ENCODE measurements around the gene FXYD7. TPM values are rescaled to one million over a fixed set of nuclear protein-coding genes. Genes with fewer than 3 reads are reported as not detected.
"Not testable (repeated sequence)": the region's sequence is repeated elsewhere in the genome, so short reads cannot be mapped to it uniquely, and the experiment has no call there.

Gene FXYD7
- polyA plus RNA-seq, 3 donors = 0.53 to 0.93 (median 0.86) TPM

DNA sequence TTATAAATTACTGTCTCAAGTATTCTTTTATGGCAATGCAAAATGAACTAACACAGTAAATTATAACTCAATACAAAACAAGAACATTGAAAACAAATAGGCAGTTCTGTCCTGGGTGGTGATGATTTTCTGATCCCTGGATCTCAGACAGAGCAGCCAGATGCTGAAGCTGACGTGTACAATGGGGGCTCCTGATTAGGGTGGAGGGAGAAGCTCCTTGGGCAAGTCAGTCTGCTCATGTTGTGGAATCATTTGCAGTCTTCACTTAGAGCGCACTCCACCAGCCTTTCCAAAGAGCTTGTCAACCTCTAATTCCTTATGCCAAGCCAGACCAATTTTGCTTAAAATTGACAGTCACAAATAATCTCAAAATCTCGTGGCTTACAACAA is 33.1 kb downstream of the FXYD7 start:
- DNase-seq (ENCODE audit: extremely low read depth in 1 of 11, low read depth in 9 of 11, low spot score in 4 of 11) = no peak

DNA sequence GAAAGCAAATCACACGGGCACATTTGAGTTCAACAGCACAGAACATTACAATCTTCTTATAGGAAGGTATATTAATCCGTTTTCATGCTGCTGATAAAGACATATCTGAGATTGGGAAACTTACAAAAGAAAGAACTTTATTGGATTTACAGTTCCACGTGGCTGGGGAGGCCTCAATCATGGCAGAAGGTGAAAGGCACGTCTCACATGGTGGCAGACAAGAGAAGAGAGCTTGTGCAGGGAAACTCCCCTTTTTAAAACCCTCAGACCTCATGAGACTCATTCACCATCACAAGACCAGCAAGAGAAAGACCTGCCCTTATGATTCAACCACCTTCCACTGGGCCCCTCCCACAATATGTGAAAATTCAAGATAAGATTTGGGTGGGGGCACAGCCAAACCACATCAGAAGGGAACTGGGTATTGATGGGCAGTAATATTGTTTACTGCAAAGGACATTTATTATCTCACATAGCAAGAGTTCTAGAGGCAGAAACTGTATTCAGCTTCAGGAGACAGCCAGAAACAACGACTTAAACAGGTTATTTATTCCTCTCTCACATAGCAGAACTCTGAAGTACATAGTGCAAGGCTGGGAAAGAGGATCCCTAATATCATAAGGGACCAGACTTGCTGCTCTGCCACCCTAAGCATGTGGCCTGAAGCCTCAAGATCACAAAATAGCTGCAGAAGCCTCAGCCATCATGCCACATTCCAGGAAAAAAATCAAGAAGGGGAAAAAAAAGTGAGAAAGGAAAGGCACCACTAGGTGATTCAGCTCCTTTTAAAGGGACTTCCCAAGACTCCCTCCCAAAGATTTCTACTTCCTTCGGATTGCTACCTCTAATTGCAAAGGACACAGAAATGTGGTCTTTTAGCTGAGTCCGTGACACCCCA is 34.6 kb downstream of the FXYD7 start:
- no peak for DNase-seq (ENCODE audit: extremely low read depth in 1 of 11, low read depth in 9 of 11, low spot score in 4 of 11)

DNA sequence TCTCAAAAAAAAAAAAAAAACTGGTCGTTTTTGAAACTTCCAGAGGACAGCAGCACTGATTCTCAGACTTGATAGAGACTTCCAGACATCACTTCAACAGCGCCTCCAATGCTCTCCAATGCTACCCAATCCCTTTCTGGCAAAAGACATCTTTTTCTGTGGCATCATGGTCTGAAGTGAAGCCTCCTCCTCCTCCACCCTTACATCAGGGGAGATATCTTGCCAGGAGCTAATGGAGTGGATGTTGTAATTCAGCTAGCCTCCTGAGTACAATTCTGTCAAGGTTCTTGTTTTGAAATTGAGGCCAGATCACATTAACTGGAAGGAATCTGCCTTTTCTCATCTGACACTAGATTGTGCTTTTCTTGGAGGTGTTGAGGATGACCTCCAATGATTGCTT is 35.6 kb downstream of the FXYD7 start:
- no peak for DNase-seq (ENCODE audit: extremely low read depth in 1 of 11, low read depth in 9 of 11, low spot score in 4 of 11)

DNA sequence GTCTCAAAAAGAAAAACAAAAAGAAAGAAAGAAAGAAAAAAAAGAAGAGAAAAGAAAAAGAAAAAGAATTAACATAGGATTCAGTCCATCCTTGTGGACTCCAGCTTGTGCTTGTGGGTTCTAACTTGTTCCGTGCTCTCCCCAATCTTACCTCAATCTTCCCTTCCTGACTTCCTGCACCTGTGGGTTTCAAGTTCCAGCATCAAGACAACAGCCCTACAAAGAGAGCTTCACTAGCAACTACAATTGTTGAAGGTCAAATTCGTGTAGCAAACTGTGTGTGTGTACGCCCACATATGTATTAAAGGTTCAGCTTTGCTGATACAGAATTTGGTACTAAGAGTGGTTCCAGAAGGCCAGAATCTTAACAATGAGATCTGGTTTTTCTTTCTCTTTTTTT is 36.8 kb downstream of the FXYD7 start:
- no peak for DNase-seq (ENCODE audit: extremely low read depth in 1 of 11, low read depth in 9 of 11, low spot score in 4 of 11)

DNA sequence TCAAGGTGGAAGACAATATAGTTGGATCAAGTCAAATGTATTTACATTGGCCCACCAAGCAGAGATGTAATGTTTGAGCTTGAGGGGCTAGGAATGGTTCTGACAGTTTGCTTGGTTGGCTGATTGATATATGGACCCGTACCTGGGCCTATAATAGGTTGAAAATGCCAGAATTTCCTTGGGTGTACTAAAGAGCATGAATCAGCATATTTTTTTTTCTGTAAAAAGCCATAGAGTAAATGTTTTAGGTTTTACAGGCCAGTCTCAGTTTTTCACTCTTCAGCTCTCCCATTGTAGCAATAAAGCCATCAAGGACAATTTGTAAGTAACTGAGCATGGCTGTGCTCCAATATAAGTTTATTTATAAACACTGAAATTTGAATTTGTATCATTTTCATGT is 38.3 kb downstream of the FXYD7 start:
- no peak for DNase-seq (ENCODE audit: extremely low read depth in 1 of 11, low read depth in 9 of 11, low spot score in 4 of 11)

DNA sequence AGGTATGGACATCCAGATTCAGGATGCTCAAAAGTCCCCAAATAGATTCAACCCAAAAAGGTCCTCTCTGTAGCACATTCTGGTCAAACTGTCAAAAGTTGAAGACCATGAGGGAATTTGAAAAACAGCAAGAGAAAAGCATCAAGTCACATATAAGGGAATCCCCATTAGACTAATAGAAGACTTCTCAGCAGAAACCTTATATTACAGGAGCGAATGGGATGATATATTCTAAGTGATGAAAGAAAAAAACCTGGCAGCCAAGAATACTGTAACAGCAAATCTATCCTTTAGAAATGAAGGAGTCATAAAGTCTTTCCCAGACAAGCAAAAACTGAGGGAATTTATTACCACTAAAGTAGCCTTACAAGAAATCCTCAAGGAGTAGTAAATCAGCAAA is 41.2 kb downstream of the FXYD7 start:
- no peak for DNase-seq (ENCODE audit: extremely low read depth in 1 of 11, low read depth in 9 of 11, low spot score in 4 of 11)

DNA sequence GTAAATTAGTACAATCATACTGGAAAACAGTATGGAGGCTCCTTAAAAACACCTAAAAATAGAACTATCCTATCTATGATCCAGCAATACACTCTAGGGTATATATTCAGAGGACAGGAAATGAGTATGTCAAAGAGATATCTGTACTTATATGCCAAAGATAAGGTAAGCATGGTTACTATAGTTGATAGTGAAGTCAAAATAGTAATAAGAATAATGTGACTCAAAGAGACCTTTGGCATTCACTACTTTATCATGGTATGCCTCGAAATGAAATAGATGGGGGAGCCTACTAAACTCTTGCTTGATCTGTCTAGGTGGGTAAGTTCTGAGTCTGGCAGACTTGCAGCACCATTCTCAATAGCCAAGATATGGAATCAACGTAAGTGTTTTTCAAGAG is 41.8 kb downstream of the FXYD7 start:
- no peak for DNase-seq (ENCODE audit: extremely low read depth in 1 of 11, low read depth in 9 of 11, low spot score in 4 of 11)

DNA sequence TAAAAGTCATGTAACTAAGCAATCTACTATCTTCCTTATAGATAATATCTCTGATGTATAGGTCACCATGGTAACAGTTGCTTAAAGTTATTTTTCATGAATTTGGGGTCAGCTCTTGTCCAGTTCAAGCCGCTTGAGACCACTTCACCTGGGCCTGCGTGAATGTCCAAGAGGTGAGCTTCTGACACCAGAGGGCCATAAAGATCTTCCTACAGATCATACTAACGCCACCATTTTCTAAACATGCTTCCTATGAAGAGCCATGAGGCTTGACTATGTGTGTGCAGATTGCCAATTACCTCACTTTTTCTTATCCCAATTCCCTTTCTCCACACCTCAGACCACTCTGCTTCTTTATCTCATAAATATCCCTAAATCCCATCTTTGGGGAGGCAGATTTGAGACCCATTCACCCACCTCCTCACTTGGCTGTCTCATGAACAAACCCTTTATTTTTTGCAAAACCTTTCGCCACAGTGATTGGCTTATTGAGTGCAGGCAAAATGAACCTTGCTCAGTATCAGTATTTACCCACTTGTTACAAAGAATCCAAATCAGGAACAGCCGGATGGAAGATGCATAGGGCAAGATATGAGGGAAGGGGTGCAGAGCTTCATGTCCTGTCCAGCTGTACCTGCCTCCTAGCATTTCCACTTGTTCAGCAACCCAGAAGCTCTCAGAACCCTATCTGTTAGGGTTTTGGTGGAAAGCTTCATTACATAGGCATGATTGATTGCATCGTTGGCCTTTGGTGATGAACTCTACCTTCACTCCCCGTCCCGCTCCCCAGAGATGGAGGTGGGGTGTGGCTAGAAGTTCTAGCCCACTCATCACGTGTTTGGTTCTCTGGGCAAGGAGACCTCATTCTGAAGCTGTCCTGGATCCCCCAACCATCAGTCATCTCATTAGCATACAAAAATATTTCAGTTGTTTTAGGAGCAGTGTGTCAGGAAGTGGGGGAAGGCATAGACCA is 51.2 kb downstream of the FXYD7 start:
- DNase-seq (ENCODE audit: extremely low read depth in 1 of 11, low read depth in 9 of 11, low spot score in 4 of 11) = no peak

DNA sequence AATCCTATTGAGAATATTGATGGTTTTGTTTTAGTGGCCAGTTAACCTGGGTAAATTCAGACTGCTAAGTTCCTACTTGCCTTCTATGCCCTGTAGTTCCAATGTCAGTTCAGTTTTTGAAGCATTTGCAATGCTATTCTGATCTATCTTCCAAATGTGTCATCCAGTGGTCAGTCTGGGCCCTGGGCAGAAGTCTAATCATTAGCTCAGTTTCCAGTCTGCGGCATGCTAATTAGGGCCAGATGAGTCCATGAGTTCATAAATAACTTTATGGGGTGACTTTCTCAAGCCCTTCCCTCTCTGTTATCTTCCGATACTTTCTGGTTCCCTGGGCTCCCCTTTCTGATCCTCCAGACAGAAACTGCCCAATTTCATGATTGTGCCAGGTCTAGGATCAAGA is 52.8 kb downstream of the FXYD7 start:
- DNase-seq (ENCODE audit: extremely low read depth in 1 of 11, low read depth in 9 of 11, low spot score in 4 of 11) = no peak

DNA sequence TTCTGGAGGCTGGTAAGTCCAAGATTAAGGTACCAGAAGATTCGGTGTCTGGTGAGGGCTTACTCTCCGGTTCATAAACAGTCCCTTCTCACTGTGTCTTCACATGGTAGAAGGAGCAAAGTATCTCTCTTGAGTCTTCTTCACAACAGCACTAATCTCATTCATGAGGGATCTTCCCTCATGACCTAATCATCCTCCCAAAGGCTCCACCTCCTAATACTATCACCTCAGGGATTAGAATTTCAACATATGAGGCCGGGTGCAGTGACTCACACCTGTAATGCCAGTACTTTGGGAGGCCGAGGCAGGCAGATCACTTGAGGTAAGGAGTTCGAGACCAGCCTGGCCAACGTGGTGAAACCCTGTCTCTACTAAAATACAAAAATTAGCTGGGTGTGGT is 53.8 kb downstream of the FXYD7 start:
- not testable (repeated sequence) for DNase-seq (ENCODE audit: extremely low read depth in 1 of 11, low read depth in 9 of 11, low spot score in 4 of 11)

DNA sequence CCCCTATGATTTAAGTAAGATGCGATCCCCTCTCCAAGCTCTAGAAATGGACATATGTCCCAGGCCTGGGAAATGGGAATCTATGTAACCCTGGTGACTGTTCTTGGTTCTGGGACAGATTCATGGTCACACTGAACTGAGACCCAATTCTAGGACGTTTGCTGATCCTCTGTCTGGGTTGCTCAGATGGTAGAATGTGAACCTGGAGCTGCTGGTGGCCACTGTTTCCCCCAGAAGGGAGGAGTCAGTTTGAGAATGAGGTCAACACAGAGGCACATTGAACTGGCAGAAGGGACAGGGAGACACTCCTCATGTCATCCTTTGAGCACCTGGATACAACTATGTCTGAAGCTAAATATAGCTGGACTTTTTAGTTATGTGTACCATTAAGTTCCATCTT is 56.4 kb downstream of the FXYD7 start:
- no peak for DNase-seq (ENCODE audit: extremely low read depth in 1 of 11, low read depth in 9 of 11, low spot score in 4 of 11)

DNA sequence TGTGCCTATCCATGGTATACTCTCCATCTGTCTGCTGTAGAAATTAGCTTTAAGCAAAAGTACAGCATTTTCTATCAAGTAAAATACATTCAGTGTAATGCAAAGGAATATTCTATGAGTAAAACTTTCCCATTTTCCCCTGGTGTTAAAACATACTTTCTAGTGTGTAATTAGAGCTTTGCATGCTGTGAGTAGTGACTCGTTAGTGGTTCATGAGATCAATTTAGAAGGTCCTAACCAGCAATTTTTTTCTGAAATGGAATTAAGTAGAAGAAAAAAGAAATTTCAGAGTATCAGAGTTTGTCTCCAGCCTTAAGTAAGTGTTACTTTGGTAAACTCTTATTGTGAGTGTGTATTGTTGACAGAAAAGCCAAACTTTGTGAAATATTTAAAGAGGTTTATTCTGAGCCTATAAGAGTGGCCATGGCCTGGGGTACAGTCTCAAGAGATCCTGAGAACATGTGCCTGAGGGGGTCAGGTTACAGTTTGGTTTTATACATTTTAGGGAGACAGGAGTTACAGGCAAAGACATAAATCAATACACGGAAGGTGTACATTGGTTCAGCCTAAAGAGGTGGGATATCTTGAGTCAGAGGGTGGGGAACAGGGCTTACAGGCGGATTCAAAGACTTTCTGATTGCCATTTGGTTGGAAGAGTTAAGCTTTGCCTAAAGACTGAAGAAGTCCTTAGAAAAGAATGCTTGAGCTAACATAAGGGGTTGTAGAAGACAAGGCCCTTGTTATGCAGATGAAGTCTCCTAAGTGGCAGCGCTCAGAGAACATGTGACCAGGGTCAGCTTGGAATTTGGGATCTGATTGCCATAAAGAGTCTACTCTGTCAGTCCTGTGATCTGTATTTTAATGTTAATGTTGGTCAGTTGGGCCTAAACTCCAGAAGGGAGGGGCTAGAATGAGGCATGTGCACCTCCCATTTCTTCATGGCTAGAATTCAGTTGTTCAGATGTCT is 60.0 kb downstream of the FXYD7 start:
- DNase-seq (ENCODE audit: extremely low read depth in 1 of 11, low read depth in 9 of 11, low spot score in 4 of 11) = no peak

Other genes starting within 250 kb of the FXYD7 start
- gene ZNF30, start 216.4 kb upstream of the FXYD7 start, polyA plus RNA-seq (ENCODE audit: insufficient read length in 3 of 3) = 1 to 10 TPM; 6.4 to 7.0 (median 6.7) TPM
- 1 to 10 TPM; 5.3 to 7.2 (median 5.6) TPM for gene ZNF792, start 179.0 kb upstream of the FXYD7 start, polyA plus RNA-seq (ENCODE audit: insufficient read length in 3 of 3)
- gene GRAMD1A, start 142.9 kb upstream of the FXYD7 start, polyA plus RNA-seq (ENCODE audit: insufficient read length in 3 of 3) = 10 to 100 TPM; 48.1 to 77.3 (median 59.5) TPM
- 1 to 10 TPM in 2 of 3 donors, under 1 TPM in 1; 0.88 to 2.0 (median 1.3) TPM for gene SCN1B, start 112.8 kb upstream of the FXYD7 start, polyA plus RNA-seq (ENCODE audit: insufficient read length in 3 of 3)
- gene HPN, start 101.5 kb upstream of the FXYD7 start, polyA plus RNA-seq (ENCODE audit: insufficient read length in 3 of 3) = 100 to 1,000 TPM in 2 of 3 donors, 10 to 100 TPM in 1; 88.8 to 142 (median 117) TPM
- gene FXYD3, start 27.4 kb upstream of the FXYD7 start, polyA plus RNA-seq (ENCODE audit: insufficient read length in 3 of 3) = 10 to 100 TPM; 11.7 to 16.6 (median 12.0) TPM
- 1 to 10 TPM; 2.0 to 2.5 (median 2.4) TPM for gene LGI4, start 8.2 kb upstream of the FXYD7 start, polyA plus RNA-seq (ENCODE audit: insufficient read length in 3 of 3)
- gene FXYD1, start 4.4 kb upstream of the FXYD7 start, polyA plus RNA-seq (ENCODE audit: insufficient read length in 3 of 3) = 10 to 100 TPM; 22.3 to 27.3 (median 25.7) TPM
- gene FXYD5, start 11.5 kb downstream of the FXYD7 start, polyA plus RNA-seq (ENCODE audit: insufficient read length in 3 of 3) = 10 to 100 TPM; 19.4 to 29.2 (median 22.0) TPM
- not detected for gene FAM187B, start 85.5 kb downstream of the FXYD7 start, polyA plus RNA-seq (ENCODE audit: insufficient read length in 3 of 3)
- gene LSR, start 105.7 kb downstream of the FXYD7 start, polyA plus RNA-seq (ENCODE audit: insufficient read length in 3 of 3) = 10 to 100 TPM; 46.4 to 62.4 (median 60.5) TPM
- 100 to 1,000 TPM; 158 to 185 (median 181) TPM for gene USF2, start 125.7 kb downstream of the FXYD7 start, polyA plus RNA-seq (ENCODE audit: insufficient read length in 3 of 3)
- gene HAMP, start 139.3 kb downstream of the FXYD7 start, polyA plus RNA-seq (ENCODE audit: insufficient read length in 3 of 3) = under 1 TPM; 0.27 to 0.44 (median 0.29) TPM
- gene MAG, start 148.9 kb downstream of the FXYD7 start, polyA plus RNA-seq (ENCODE audit: insufficient read length in 3 of 3) = 1 to 10 TPM; 2.4 to 5.2 (median 4.8) TPM
- 10 to 100 TPM; 10.7 to 16.5 (median 12.5) TPM for gene CD22, start 185.9 kb downstream of the FXYD7 start, polyA plus RNA-seq (ENCODE audit: insufficient read length in 3 of 3)
- under 1 TPM; 0.25 to 0.53 (median 0.52) TPM for gene FFAR1, start 204.6 kb downstream of the FXYD7 start, polyA plus RNA-seq (ENCODE audit: insufficient read length in 3 of 3)
- under 1 TPM; 0.11 to 0.20 (median 0.17) TPM for gene FFAR3, start 215.2 kb downstream of the FXYD7 start, polyA plus RNA-seq (ENCODE audit: insufficient read length in 3 of 3)
- gene GPR42, start 227.8 kb downstream of the FXYD7 start, polyA plus RNA-seq (ENCODE audit: insufficient read length in 3 of 3) = not detected

Data from renal cortex interstitium (tissue), 11 donors.